Esophagus muscularis mucosa (tissue), 4 donors: ENCODE results near the gene LSM4.

Source experiments
- CTCF ChIP-seq, 3 experiments: fragments of 200-600 bp in 2 of 3; fragments of 450-650 bp in 1 of 3; sonication (generic) in 2 of 3; IDR thresholded peaks; one replicate each; pipeline ENCODE4 v1.5.1; 2017 to 2019; ENCODE audit warnings: antibody characterized with exemption in 3 of 3, mild to moderate bottlenecking in 2 of 3, moderate library complexity in 1 of 3
- EP300 ChIP-seq: sonication (generic); formaldehyde crosslinking; IDR thresholded peaks from one replicate; pipeline ENCODE4 v1.6.1; 2017; ENCODE audit warnings: antibody characterized with exemption
- POLR2A ChIP-seq: fragments of 450-650 bp; IDR thresholded peaks from one replicate; pipeline ENCODE4 v1.6.1; 2017; ENCODE audit warnings: antibody characterized with exemption, moderate library complexity, mild to moderate bottlenecking, low read depth
- POLR2AphosphoS5 ChIP-seq, 2 donors: sonication (generic); formaldehyde crosslinking; IDR thresholded peaks; one replicate each; pipeline ENCODE4 v1.6.1; 2017; ENCODE audit warnings: antibody characterized with exemption in 2 of 2

DNA sequence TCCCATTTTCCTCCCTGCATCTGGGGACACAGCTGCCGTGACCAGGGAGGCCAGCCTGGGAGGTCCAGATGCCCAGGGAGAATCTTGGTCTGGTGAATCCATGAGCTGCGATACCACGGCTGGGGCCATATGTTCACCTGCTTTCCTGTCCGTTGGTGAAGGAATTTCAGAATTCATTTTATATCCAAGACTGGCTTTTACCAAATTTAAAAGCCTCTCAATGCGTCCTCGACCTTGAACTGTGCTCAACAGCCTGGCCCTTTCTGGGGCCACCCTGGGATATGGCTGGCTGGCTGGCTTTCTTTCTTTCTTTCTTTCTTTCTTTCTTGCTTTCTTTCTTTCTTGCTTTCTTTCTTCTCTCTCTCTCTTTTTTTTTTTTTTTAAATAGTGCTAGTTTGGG is 40.9 kb upstream of the LSM4 start:
- TF ChIP-seq CTCF (IDR thresholded peaks at IDR 0.05) (no peak), POLR2A (no peak), EP300 (no peak), POLR2AphosphoS5 (IDR thresholded peaks at IDR 0.05) (no peak)
